Memory B cell (primary cell): ENCODE measurements around the gene PLCB4.

Source experiments
- ATAC-seq: fragments of 150-1000 bp; cut with Tn5 transposase; 2 replicates; pipeline ENCODE4 v1.10.0; 2021; ENCODE audit warnings: low read depth, mild to moderate bottlenecking, moderate library complexity
- DNase-seq, 2 donors: peaks; one replicate each; pipeline ENCODE4 v3.0.0; 2022; ENCODE audit warnings: low spot score in 2 of 2
- H3K27ac Mint-ChIP-seq: one replicate; pipeline ENCODE4 v1.8.0; 2022; ENCODE audit warnings: mild to moderate bottlenecking, moderate library complexity, mixed read lengths
- H3K27me3 Mint-ChIP-seq: one replicate; pipeline ENCODE4 v1.8.0; 2022; ENCODE audit warnings: mixed read lengths
- H3K36me3 Mint-ChIP-seq: one replicate; pipeline ENCODE4 v1.8.0; 2022; ENCODE audit warnings: mild to moderate bottlenecking, mixed read lengths
- H3K4me1 Mint-ChIP-seq: one replicate; pipeline ENCODE4 v1.8.0; 2022; ENCODE audit warnings: mixed read lengths
- H3K4me3 Mint-ChIP-seq: one replicate; pipeline ENCODE4 v1.8.0; 2022; ENCODE audit warnings: mild to moderate bottlenecking, moderate library complexity, mixed read lengths
- H3K9me3 Mint-ChIP-seq: one replicate; pipeline ENCODE4 v1.8.0; 2022; ENCODE audit warnings: mixed read lengths

Gene PLCB4

GRCh38 chr20:9427430-9428291 lies 358.8 kb downstream of the PLCB4 start:
- no peaks in the 10 kb centered on the region for H3K4me1 Mint-ChIP-seq
- H3K36me3 Mint-ChIP-seq = no peaks in the 10 kb centered on the region
- ATAC-seq = no peak
- no peak overlapping the region for H3K27ac Mint-ChIP-seq
- no peak overlapping the region for H3K4me3 Mint-ChIP-seq
- H3K27me3 Mint-ChIP-seq = peaks cover 2% of the 10 kb centered on the region
- DNase-seq = no peak
- H3K9me3 Mint-ChIP-seq = no peaks in the 10 kb centered on the region

GRCh38 chr20:9428292-9428607 lies 359.4 kb downstream of the PLCB4 start:
- Mint-ChIP-seq H3K4me1 (no peaks in the 10 kb centered on the region), H3K9me3 (no peaks in the 10 kb centered on the region), H3K27ac (no peak overlapping the region), H3K27me3 (peaks cover 3% of the 10 kb centered on the region), H3K4me3 (no peak overlapping the region), H3K36me3 (no peaks in the 10 kb centered on the region)
- no peak for DNase-seq
- ATAC-seq = no peak

GRCh38 chr20:9439806-9440205 lies 370.9 kb downstream of the PLCB4 start:
- Mint-ChIP-seq H3K4me3 (no peak overlapping the region), H3K27me3 (peaks cover 2% of the 10 kb centered on the region), H3K36me3 (no peaks in the 10 kb centered on the region), H3K27ac (no peak overlapping the region), H3K4me1 (no peaks in the 10 kb centered on the region), H3K9me3 (peaks cover 9% of the 10 kb centered on the region)
- ATAC-seq (no peak), DNase-seq (no peak)

GRCh38 chr20:9440892-9441291 lies 372.0 kb downstream of the PLCB4 start:
- Mint-ChIP-seq H3K27ac (no peak overlapping the region), H3K4me3 (no peak overlapping the region), H3K27me3 (peaks cover 2% of the 10 kb centered on the region), H3K4me1 (no peaks in the 10 kb centered on the region), H3K36me3 (no peaks in the 10 kb centered on the region), H3K9me3 (peaks cover 9% of the 10 kb centered on the region)
- ATAC-seq (no peak), DNase-seq (no peak)

- H3K4me3 Mint-ChIP-seq = no peak overlapping the region
- H3K36me3 Mint-ChIP-seq = no peaks in the 10 kb centered on the region
- no peak for DNase-seq
- no peak overlapping the region for H3K27ac Mint-ChIP-seq
- H3K27me3 Mint-ChIP-seq = peaks cover 2% of the 10 kb centered on the region
- H3K4me1 Mint-ChIP-seq = no peaks in the 10 kb centered on the region
- ATAC-seq = no peak
- peaks cover 9% of the 10 kb centered on the region for H3K9me3 Mint-ChIP-seq
Measured at GRCh38 chr20:9441948-9442347, 373.1 kb downstream of the PLCB4 start.

- Mint-ChIP-seq H3K4me1 (no peaks in the 10 kb centered on the region), H3K9me3 (peaks cover 9% of the 10 kb centered on the region), H3K4me3 (no peak overlapping the region), H3K27ac (no peak overlapping the region), H3K36me3 (no peaks in the 10 kb centered on the region), H3K27me3 (peaks cover 2% of the 10 kb centered on the region)
- ATAC-seq (no peak), DNase-seq (no peak)
Measured at GRCh38 chr20:9442858-9443257, 374.0 kb downstream of the PLCB4 start.

GRCh38 chr20:9444921-9445320 lies 376.0 kb downstream of the PLCB4 start:
- H3K36me3 Mint-ChIP-seq = no peaks in the 10 kb centered on the region
- DNase-seq (no peak), ATAC-seq (no peak)
- no peak overlapping the region for H3K4me3 Mint-ChIP-seq
- H3K4me1 Mint-ChIP-seq = no peaks in the 10 kb centered on the region
- peaks cover 3% of the 10 kb centered on the region for H3K9me3 Mint-ChIP-seq
- H3K27me3 Mint-ChIP-seq = peaks cover 2% of the 10 kb centered on the region
- H3K27ac Mint-ChIP-seq = no peak overlapping the region

- H3K9me3 Mint-ChIP-seq = no peaks in the 10 kb centered on the region
- DNase-seq (no peak), ATAC-seq (no peak)
- H3K27ac Mint-ChIP-seq = no peak overlapping the region
- no peaks in the 10 kb centered on the region for H3K36me3 Mint-ChIP-seq
- no peaks in the 10 kb centered on the region for H3K4me1 Mint-ChIP-seq
- H3K4me3 Mint-ChIP-seq = no peak overlapping the region
- no peaks in the 10 kb centered on the region for H3K27me3 Mint-ChIP-seq
Measured at GRCh38 chr20:9447182-9447581, 378.3 kb downstream of the PLCB4 start.

- H3K27me3 Mint-ChIP-seq = no peaks in the 10 kb centered on the region
- ATAC-seq = no peak
- no peak for DNase-seq
- H3K4me3 Mint-ChIP-seq = no peak overlapping the region
- H3K4me1 Mint-ChIP-seq = no peaks in the 10 kb centered on the region
- no peaks in the 10 kb centered on the region for H3K9me3 Mint-ChIP-seq
- H3K36me3 Mint-ChIP-seq = no peaks in the 10 kb centered on the region
- H3K27ac Mint-ChIP-seq = no peak overlapping the region
Measured at GRCh38 chr20:9453201-9453600, 384.3 kb downstream of the PLCB4 start.

- Mint-ChIP-seq H3K4me1 (no peaks in the 10 kb centered on the region), H3K9me3 (no peaks in the 10 kb centered on the region), H3K36me3 (no peaks in the 10 kb centered on the region), H3K4me3 (no peak overlapping the region), H3K27me3 (no peaks in the 10 kb centered on the region), H3K27ac (no peak overlapping the region)
- no peak for ATAC-seq
- DNase-seq = no peak
Measured at GRCh38 chr20:9454791-9455190, 385.9 kb downstream of the PLCB4 start.

- Mint-ChIP-seq H3K9me3 (no peaks in the 10 kb centered on the region), H3K36me3 (no peaks in the 10 kb centered on the region), H3K27ac (no peak overlapping the region), H3K27me3 (no peaks in the 10 kb centered on the region), H3K4me3 (no peak overlapping the region), H3K4me1 (no peaks in the 10 kb centered on the region)
- ATAC-seq (no peak), DNase-seq (no peak)
Measured at GRCh38 chr20:9457136-9457535, 388.2 kb downstream of the PLCB4 start.

- Mint-ChIP-seq H3K9me3 (peaks cover 1% of the 10 kb centered on the region), H3K4me1 (no peaks in the 10 kb centered on the region), H3K4me3 (no peak overlapping the region), H3K27me3 (no peaks in the 10 kb centered on the region), H3K27ac (no peak overlapping the region), H3K36me3 (no peaks in the 10 kb centered on the region)
- ATAC-seq = no peak
- DNase-seq = no peak
Measured at GRCh38 chr20:9458138-9458796, 389.4 kb downstream of the PLCB4 start.

- DNase-seq = no peak
- H3K9me3 Mint-ChIP-seq = peaks cover 4% of the 10 kb centered on the region
Measured at GRCh38 chr20:9460518-9460917, 391.6 kb downstream of the PLCB4 start.

GRCh38 chr20:9467995-9468394 lies 399.1 kb downstream of the PLCB4 start:
- peaks cover 6% of the 10 kb centered on the region for H3K9me3 Mint-ChIP-seq
- H3K27ac Mint-ChIP-seq = no peak overlapping the region
- no peaks in the 10 kb centered on the region for H3K27me3 Mint-ChIP-seq
- no peak for DNase-seq
- H3K4me1 Mint-ChIP-seq = no peaks in the 10 kb centered on the region
- H3K36me3 Mint-ChIP-seq = no peaks in the 10 kb centered on the region
- no peak for ATAC-seq
- H3K4me3 Mint-ChIP-seq = no peak overlapping the region

More at GRCh38 chr20:9460518-9460917, 391.6 kb downstream of the PLCB4 start:
- Mint-ChIP-seq H3K4me1 (no peaks in the 10 kb centered on the region), H3K27ac (no peak overlapping the region), H3K36me3 (no peaks in the 10 kb centered on the region), H3K4me3 (no peak overlapping the region), H3K27me3 (no peaks in the 10 kb centered on the region)
- no peak for ATAC-seq
